Measurements from ENCODE around the gene SPCS1. TPM values are rescaled to one million over a fixed set of nuclear protein-coding genes. Genes with fewer than 3 reads are reported as not detected.

Gene SPCS1
- total and polyA plus RNA-seq, 9 of the 15 experiments (the other 6 are each of a cell fraction or from before 2014, with no cell fraction given), result 73.9 to 567 (median 127) TPM

GRCh38 chr3:52696830-52697631, 8.9 kb upstream of the SPCS1 start (continued):
- TF ChIP-seq TOE1 (IDR thresholded peaks at IDR 0.05; ENCODE audit: borderline replicate concordance) (no peak), TOE1 (CRISPR knock-in tag; IDR thresholded peaks at IDR 0.05; ENCODE audit: borderline replicate concordance, low read depth) (no peak), PCBP2 (IDR thresholded peaks at IDR 0.05; ENCODE audit: low read depth, low read length, poor library complexity, severe bottlenecking) (no peak), ZNF589 (CRISPR knock-in tag; IDR thresholded peaks at IDR 0.05; ENCODE audit: low read depth) (no peak), PBX2 (CRISPR knock-in tag; IDR thresholded peaks at IDR 0.05; ENCODE audit: low read depth) (no peak), PBX2 (tag; conservative IDR thresholded peaks at IDR 0.05; ENCODE audit: low read depth) (peak; percentile 46), LARP7 (IDR thresholded peaks at IDR 0.05) (no peak), POLR2AphosphoS5 (IDR thresholded peaks at IDR 0.05; ENCODE audit: control insufficient read depth, insufficient read depth, low read depth, low read length) (0 out of 2 replicates have a peak, but pooled peaks have one; percentile 1), ZNF609 (CRISPR knock-in tag; IDR thresholded peaks at IDR 0.05; ENCODE audit: borderline replicate concordance) (no peak), E2F1 (CRISPR knock-in tag; IDR thresholded peaks at IDR 0.05) (no peak), ZNF766 (CRISPR knock-in tag; conservative IDR thresholded peaks at IDR 0.05) (no peak), ZNF76 (CRISPR knock-in tag; IDR thresholded peaks at IDR 0.05; ENCODE audit: borderline replicate concordance) (no peak), PKNOX1 (IDR thresholded peaks at IDR 0.05) (peak; percentile 81), MEIS2 (IDR thresholded peaks at IDR 0.05; ENCODE audit: partially characterized antibody) (peak; percentile 60)

Data from K562 (cell line).